ENCODE data around the gene GRAMD2B. TPM values are rescaled to one million over a fixed set of nuclear protein-coding genes. Genes with fewer than 3 reads are reported as not detected.
"Not testable (repeated sequence)": the region's sequence is repeated elsewhere in the genome, so short reads cannot be mapped to it uniquely, and the experiment has no call there.

GRAMD2B gene
- total and polyA plus RNA-seq, 7 donors: 1.3 to 8.0 (median 2.9) TPM

GRCh38 chr5:126395605-126396004 lies 27.6 kb upstream of the GRAMD2B start:
- Histone ChIP-seq H3K36me3 (ENCODE audit: insufficient read depth in 1 of 2, low read depth in 1 of 2) (no peaks in the 10 kb centered on the region), H3K27me3 (ENCODE audit: insufficient read depth in 3 of 3, low read length in 2 of 3) (no peaks in the 10 kb centered on the region), H3K27ac (no peak overlapping the region), H3K4me3 (no peak overlapping the region), H3K9me3 (peaks cover 12% of the 10 kb centered on the region), H3K4me1 (no peaks in the 10 kb centered on the region)
- intact Hi-C loops (cut with DNase I): no loop called here
- ATAC-seq: no peak
- TF ChIP-seq, protein P1, sequence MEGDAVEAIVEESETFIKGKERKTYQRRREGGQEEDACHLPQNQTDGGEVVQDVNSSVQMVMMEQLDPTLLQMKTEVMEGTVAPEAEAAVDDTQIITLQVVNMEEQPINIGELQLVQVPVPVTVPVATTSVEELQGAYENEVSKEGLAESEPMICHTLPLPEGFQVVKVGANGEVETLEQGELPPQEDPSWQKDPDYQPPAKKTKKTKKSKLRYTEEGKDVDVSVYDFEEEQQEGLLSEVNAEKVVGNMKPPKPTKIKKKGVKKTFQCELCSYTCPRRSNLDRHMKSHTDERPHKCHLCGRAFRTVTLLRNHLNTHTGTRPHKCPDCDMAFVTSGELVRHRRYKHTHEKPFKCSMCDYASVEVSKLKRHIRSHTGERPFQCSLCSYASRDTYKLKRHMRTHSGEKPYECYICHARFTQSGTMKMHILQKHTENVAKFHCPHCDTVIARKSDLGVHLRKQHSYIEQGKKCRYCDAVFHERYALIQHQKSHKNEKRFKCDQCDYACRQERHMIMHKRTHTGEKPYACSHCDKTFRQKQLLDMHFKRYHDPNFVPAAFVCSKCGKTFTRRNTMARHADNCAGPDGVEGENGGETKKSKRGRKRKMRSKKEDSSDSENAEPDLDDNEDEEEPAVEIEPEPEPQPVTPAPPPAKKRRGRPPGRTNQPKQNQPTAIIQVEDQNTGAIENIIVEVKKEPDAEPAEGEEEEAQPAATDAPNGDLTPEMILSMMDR (IDR thresholded peaks at IDR 0.05): no peak
- no peak for DNase-seq
- WGBS, 3 donors: 87 to 94% (median 90%) methylated on average over 4 of the region's 4 CpGs

DNA sequence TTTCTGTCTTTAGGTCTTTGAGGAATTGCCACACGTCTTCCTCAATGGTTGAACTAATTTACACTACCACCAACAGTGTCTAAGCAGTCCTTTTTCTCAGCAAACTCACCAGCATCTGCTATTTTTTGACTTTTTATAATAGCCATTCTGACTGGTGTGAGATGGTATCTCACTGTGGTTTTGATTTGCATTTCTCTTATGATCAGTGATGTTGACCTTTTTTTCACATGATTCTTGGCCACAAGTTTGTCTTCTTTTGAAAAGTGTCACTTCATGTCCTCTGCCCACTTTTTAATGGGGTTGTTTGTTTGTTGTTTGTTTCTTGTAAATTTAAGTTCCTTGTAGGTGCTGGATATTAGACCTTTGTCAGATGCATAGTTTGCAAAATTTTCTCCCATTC lies 26.5 kb upstream of the GRAMD2B start:
- not testable (repeated sequence) for ATAC-seq

GRCh38 chr5:126398791-126399190 lies 24.4 kb upstream of the GRAMD2B start:
- Histone ChIP-seq H3K36me3 (ENCODE audit: insufficient read depth in 1 of 2, low read depth in 1 of 2) (no peaks in the 10 kb centered on the region), H3K4me1 (no peaks in the 10 kb centered on the region), H3K4me3 (no peak overlapping the region), H3K9me3 (peaks cover 17% of the 10 kb centered on the region), H3K27me3 (ENCODE audit: insufficient read depth in 3 of 3, low read length in 2 of 3) (no peaks in the 10 kb centered on the region), H3K27ac (no peak overlapping the region)
- no peak for ATAC-seq
- intact Hi-C loops (cut with DNase I): no loop called here
- TF ChIP-seq, protein P1 (IDR thresholded peaks at IDR 0.05): no peak
- DNase-seq: no peak

More for the DNA sequence above, 26.5 kb upstream of the GRAMD2B start:
- H3K36me3 ChIP-seq (ENCODE audit: insufficient read depth in 1 of 2, low read depth in 1 of 2); DNase-seq; H3K27me3 ChIP-seq (ENCODE audit: insufficient read depth in 3 of 3, low read length in 2 of 3); H3K27ac ChIP-seq; H3K4me1 ChIP-seq; H3K4me3 ChIP-seq; intact Hi-C loops (cut with DNase I): not testable (repeated sequence)
- H3K9me3 ChIP-seq: peaks cover 17% of the 10 kb centered on the region
- 81 to 95% (median 87%) methylated on average over 1 of the region's 1 CpG for WGBS, 3 donors

DNA sequence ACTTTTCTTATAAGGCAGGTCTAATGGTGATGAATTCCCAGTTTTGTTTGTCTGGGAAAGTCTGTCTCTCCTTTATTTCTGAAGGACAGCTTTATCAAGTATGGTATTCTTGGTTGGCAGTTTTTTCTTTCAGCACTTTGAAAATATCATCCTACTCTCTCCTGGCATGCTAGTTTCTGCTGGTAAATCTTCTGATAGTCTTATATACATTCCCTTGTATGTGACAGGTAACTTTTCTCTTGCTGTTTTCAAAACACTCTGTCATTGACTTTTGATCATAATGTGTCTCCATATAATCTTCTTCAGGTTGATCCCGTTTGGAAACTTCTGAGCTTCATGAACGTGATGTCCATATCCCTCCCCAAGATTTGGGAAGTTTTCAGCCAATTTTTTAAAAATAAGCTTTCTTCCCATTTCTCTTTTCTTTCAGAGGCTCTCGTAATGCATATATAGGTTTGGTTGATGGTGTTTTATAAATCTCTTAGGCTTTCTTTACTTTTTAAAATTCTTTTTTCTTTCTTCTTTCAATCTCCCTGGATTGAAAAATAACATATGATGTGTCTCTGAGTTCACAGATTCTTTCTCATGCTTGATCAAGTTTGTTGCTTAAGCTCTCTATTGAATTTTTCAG lies 22.5 kb upstream of the GRAMD2B start:
- no peaks in the 10 kb centered on the region for H3K4me1 ChIP-seq
- DNase-seq: no peak
- no peaks in the 10 kb centered on the region for H3K27me3 ChIP-seq (ENCODE audit: insufficient read depth in 3 of 3, low read length in 2 of 3)
- H3K9me3 ChIP-seq: peaks cover 17% of the 10 kb centered on the region
- no peak overlapping the region for H3K27ac ChIP-seq
- ATAC-seq: no peak
- 88 to 99% (median 90%) methylated on average over 3 of the region's 3 CpGs for WGBS, 3 donors
- no peaks in the 10 kb centered on the region for H3K36me3 ChIP-seq (ENCODE audit: insufficient read depth in 1 of 2, low read depth in 1 of 2)
- intact Hi-C loops (cut with DNase I): no loop called here
- no peak overlapping the region for H3K4me3 ChIP-seq
- TF ChIP-seq, protein P1 (IDR thresholded peaks at IDR 0.05): no peak

GRCh38 chr5:126402621-126403555 lies 20.3 kb upstream of the GRAMD2B start:
- 30 to 57% (median 39%) methylated on average over 2 of the region's 2 CpGs for WGBS, 3 donors
- no peaks in the 10 kb centered on the region for H3K36me3 ChIP-seq (ENCODE audit: insufficient read depth in 1 of 2, low read depth in 1 of 2)
- H3K27ac ChIP-seq: no peak overlapping the region

More at GRCh38 chr5:126402621-126403555, 20.3 kb upstream of the GRAMD2B start:
- Histone ChIP-seq H3K4me1 (no peaks in the 10 kb centered on the region), H3K4me3 (no peak overlapping the region), H3K9me3 (peaks cover 17% of the 10 kb centered on the region), H3K27me3 (ENCODE audit: insufficient read depth in 3 of 3, low read length in 2 of 3) (no peaks in the 10 kb centered on the region)
- DNase-seq (no peak), ATAC-seq (no peak)
- intact Hi-C loops (cut with DNase I): no loop called here
- TF ChIP-seq, protein P1 (IDR thresholded peaks at IDR 0.05): no peak

Measured in psoas muscle (tissue), 8 donors.